CD4-positive, alpha-beta T cell treated with Interleukin-17A for 4 hours (primary cell): ENCODE results near the gene RHOH.
A peak's percentile ranks its signal among the peaks of the same experiment; 100 is the strongest.

Experiments used
- DNase-seq: peaks from one replicate; pipeline ENCODE4 v3.0.0-alpha.2; 2020; ENCODE audit warnings: mixed read lengths

The RHOH gene

GRCh38 chr4:40206426-40206825 is 9.6 kb downstream of the RHOH start:
- no peak for DNase-seq

- DNase-seq: no peak
Observed at GRCh38 chr4:40209401-40209800, 12.6 kb downstream of the RHOH start.

DNA sequence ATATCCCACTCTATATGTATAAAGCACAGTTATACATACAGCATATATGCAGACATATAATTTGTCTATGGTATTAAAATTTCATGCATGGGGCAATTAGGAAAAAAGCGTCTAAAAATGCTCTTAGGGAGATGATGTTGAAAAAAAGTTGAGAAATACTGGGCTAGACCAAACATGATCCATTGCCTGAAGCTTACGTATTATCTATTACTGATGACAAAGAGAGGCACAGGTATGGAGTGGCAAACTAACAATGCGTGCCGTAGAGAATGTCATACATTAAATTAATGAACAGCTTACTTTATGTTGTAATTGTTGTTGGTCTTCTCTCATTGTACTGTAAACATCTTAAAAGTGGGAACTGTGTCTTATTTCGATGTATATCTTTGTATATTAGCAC is 13.9 kb downstream of the RHOH start:
- no peak for DNase-seq

GRCh38 chr4:40211224-40212185 is 14.7 kb downstream of the RHOH start:
- DNase-seq: no peak

DNA sequence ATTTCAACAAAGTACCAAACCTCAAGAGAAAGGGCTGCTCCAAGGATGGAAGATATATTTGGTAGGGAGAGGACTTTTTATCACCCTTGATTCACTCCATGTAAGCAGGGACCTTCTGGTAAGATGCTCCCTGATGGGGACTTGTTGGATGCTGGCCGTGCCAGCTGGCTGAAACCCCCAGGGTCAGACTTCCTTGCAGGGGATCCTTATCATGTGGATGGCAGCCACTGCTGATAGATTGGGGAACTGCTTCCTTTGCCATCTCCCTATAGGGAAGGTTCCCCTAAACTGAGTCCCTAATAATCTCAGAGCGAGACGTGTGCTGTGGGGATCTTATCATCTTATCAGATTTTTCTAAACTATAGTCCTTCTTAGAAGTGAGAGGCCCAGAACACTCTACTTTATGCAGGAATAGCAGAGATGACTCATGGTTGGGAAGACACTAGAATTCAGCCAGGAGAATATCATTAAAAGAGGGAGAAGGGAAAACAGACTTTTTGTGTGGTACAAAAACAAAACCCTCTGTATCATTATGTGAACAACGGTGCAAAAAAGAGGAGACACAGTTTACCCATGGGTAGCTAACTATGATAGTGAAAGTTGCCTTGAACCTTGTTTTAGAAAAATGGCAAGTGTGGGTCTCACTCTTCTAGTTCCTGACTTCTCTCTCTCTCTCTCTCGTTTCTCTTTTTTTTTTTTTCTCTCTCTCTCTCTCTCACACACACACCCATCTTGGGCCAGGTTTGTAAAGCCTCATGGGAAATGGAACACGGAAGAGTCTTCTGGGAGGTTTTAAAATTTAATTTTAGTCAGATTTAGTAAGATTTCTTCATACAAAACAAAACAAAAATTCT is 16.1 kb downstream of the RHOH start:
- DNase-seq: no peak

GRCh38 chr4:40214038-40214437 is 17.2 kb downstream of the RHOH start:
- DNase-seq: peak; percentile 76

GRCh38 chr4:40214661-40215418 is 18.0 kb downstream of the RHOH start:
- DNase-seq: no peak

DNA sequence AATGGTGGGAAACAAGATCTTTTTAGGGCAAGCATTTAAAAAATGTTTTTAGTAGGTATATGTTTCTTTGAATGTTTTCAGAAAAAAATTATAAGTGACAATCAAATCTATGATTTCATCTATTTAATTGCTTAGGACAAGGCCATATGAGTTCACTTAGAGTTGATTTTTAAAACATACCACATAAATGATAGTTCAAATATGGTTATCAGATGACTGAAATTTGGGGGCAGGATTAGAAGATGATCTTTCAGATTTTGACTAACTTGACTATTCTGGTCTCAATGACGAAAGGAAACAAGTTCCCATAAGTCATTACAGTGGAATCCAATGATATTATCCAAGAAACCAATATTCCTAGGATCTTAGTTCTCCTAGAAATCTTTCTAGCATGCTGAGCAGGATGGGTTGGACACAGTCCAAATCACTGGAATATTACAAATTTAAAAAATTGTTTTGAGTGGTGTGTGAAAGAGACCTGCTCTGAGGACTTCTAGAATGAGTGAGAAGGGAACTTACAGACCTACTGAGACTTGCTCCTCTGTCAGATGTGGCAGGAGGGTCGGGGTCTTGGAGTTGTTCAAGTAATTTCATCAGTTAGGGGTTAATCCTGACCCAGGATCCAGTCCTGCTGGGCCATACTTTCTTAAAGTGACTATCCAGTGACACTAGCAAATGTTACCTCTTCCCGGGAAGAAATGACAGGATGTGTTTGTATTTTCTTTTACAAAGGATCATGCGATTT is 20.0 kb downstream of the RHOH start:
- no peak for DNase-seq

DNA sequence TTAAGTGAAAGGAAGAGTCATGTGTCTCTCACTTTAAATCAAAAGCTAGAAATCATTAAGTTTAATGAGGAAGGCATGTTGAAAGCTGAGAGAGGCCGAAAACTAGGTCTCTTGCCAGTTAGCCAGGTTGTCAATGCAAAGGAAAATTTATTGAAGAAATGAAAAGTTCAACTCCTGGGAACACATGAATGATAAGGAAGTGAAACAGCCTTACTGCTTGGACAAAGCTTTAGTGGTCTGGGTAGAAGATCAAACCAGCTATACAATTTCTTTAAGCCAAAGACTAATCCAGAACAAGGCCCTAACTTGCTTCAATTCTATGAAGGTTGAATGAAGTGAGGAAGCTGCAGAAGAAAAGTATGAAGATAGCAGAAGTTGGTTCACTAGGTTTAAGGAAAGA is 24.9 kb downstream of the RHOH start:
- no peak for DNase-seq

DNA sequence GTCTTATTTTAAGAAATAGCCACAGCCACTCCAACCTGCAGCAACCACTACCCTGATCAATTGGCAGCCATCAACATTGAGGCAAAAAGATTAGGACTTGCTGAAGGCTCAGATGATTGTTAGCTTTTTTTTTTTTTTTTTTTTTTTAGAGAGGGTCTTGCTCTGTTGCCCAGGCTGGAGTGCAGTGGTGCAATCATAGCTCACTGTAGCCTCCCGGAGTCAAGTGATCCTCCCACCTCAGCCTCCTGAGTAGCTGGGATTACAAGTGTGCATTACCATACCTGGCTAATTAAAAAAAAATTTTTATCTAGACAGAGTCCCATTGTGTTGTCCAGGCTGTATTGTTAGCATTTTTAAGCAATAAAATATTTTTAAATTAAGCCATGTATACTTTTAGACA is 26.5 kb downstream of the RHOH start:
- DNase-seq: no peak

DNA sequence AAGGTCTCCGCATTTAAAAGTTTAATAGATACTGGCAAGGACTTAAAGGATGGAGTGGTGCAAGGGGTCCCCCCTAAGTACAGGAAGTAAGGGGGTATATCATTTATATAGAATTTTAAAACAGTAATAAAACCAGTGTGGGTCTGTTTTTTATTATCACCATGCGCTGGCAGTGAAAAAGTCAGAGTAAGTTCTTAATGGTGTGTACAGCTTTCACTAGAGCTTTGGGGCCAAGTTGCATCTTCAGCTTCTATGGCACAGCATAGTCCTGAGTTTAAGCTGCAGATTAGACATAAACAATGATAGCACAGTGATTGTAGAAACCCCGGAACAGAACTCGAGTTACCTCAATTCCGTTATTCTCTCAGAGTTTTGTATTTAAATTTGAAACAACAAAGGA is 27.6 kb downstream of the RHOH start:
- no peak for DNase-seq

DNA sequence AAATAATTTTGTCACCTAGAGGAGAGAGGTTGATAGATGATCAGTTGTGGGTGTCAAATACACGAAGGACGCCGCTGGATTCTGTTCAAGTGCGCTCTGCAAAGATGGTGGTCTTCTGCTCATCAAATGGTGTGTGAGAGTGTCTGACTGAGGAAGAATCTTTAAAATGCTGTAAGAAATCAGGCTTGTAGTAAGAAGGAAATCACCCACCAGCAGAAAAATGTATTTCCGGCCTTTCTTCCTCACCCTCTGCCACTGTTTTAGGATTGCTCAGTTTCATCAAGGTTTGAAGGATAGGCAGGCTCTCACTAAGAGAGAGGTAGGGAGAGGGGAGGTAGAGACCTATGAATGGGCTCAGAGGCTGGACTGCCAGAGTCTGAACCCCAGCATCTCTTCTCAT is 28.7 kb downstream of the RHOH start:
- DNase-seq: no peak

DNA sequence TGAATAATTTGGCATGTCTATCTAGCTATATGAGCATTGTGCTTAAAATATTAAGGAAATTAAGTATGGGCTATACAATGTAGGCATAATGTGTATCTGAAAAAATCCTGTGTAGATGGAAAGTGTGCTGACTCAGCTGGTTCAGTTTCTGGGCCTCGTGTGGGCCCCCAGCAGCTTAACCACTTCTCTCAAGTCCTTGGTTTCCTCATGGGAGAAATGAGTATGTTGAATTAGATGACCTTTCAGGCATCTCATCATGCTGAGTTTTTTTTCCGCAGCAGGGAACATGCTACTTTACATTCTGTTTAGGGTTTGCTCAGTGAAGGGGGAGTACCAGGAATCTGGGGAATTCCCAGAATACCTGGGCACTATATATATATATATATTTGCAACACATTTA is 30.5 kb downstream of the RHOH start:
- DNase-seq: peak; percentile 54

- DNase-seq: no peak
Observed at GRCh38 chr4:40228497-40229365, 31.9 kb downstream of the RHOH start.

- DNase-seq: no peak
Observed at GRCh38 chr4:40231316-40231863, 34.6 kb downstream of the RHOH start.

DNA sequence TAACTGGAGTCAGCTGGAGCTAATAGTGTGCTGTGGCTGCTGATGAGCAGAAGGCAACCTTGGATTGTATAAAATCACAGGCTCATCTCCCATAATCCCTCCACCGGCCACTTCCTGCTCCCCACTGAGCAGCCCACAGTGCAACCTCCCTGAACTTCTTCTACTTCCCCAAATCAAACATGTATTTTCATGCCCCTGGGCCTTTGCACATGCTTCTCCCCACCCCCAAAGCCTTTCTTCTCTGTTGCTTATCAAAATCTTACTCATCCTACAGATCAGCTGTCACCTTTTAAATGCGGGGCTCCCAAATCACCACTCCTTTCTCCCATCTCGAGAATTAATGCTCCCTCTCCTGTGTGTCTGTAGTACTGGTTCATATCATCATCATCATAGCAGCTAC is 35.8 kb downstream of the RHOH start:
- DNase-seq: peak; percentile 38

DNA sequence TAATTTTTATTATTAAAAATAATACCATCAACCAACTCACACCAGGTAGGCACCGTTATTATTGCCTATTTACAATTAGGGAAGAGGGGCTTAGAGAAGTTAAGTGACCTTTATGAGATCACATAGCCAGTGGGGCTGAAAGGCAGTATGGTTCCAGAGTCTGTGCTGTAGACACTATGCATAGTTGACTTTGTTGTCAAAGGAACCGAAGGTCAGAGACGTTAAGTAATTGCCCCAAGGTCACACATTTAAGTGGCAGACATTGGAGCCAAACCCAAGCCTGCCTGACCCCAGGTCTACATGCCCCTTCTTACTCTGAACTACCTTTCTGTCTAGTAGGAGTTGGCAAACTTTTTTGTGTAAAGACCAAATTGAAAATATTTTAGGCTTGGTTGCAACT is 36.4 kb downstream of the RHOH start:
- DNase-seq: no peak

GRCh38 chr4:40234519-40235039 is 37.7 kb downstream of the RHOH start:
- no peak for DNase-seq

- no peak for DNase-seq
Observed at GRCh38 chr4:40238008-40238699, 41.3 kb downstream of the RHOH start.
